Activated naive CD4-positive, alpha-beta T cell treated with anti-CD3 and anti-CD28 coated beads, Interleukin-2, amount 50 U/mL, for 24 hours (primary cell): Measurements from ENCODE around the gene PHLDB1.
"Not testable (repeated sequence)": the region's sequence is repeated elsewhere in the genome, so short reads cannot be mapped to it uniquely, and the experiment has no call there.

Experiments
- H3K27ac Mint-ChIP-seq: one replicate; pipeline ENCODE4 v1.8.0; 2021; ENCODE audit warnings: mild to moderate bottlenecking, mixed read lengths
- H3K27me3 Mint-ChIP-seq: one replicate; pipeline ENCODE4 v1.8.0; 2021; ENCODE audit warnings: mixed read lengths
- H3K36me3 Mint-ChIP-seq: one replicate; pipeline ENCODE4 v1.8.0; 2021; ENCODE audit warnings: mixed read lengths
- H3K4me1 Mint-ChIP-seq: one replicate; pipeline ENCODE4 v1.8.0; 2021; ENCODE audit warnings: mixed read lengths
- H3K4me3 Mint-ChIP-seq: one replicate; pipeline ENCODE4 v1.8.0; 2021; ENCODE audit warnings: mild to moderate bottlenecking, mixed read lengths
- H3K9me3 Mint-ChIP-seq: one replicate; pipeline ENCODE4 v1.8.0; 2021; ENCODE audit warnings: mixed read lengths

PHLDB1 gene

DNA sequence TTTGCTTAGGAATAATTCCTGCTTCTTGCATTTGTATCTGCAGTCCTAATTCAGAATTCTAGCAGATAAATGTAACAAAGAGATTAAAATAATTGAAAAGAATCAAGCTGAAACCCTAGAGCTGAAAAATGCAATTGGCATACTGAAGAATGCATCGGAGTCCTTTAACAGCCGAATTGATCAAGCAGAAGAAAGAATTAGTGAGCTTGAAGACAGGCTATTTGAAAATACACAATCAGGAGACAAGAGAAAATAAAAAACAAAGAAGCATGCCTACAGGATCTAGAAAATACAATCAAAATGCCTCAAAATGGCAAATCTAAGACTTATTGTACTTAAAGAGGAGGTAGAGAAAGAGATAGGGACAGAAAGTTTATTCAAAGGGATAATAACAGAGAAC is 63.8 kb downstream of the PHLDB1 start:
- Mint-ChIP-seq H3K27me3 (no peaks in the 10 kb centered on the region), H3K27ac (no peak overlapping the region), H3K4me3 (no peak overlapping the region), H3K36me3 (no peaks in the 10 kb centered on the region), H3K4me1 (peaks cover 4% of the 10 kb centered on the region), H3K9me3 (no peaks in the 10 kb centered on the region)

DNA sequence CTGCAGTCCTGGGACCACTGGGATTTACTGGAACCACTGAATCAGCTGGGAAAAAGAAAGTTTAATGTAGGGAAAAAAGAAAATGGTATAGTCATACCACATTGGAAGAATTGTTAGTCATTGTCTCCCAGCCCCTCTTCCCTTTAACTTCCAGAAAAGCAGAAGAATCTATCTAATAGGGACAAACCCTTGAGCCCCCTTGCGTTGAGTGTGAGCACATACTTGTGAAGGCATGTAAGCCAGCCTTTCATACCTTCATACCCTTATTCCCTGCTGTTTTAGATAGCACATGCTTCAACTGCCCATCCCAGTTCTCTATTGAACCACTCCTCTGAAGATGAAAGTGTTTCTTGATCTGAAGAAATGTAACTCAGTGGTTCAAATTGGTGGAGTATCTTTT is 65.4 kb downstream of the PHLDB1 start:
- no peaks in the 10 kb centered on the region for H3K36me3 Mint-ChIP-seq

DNA sequence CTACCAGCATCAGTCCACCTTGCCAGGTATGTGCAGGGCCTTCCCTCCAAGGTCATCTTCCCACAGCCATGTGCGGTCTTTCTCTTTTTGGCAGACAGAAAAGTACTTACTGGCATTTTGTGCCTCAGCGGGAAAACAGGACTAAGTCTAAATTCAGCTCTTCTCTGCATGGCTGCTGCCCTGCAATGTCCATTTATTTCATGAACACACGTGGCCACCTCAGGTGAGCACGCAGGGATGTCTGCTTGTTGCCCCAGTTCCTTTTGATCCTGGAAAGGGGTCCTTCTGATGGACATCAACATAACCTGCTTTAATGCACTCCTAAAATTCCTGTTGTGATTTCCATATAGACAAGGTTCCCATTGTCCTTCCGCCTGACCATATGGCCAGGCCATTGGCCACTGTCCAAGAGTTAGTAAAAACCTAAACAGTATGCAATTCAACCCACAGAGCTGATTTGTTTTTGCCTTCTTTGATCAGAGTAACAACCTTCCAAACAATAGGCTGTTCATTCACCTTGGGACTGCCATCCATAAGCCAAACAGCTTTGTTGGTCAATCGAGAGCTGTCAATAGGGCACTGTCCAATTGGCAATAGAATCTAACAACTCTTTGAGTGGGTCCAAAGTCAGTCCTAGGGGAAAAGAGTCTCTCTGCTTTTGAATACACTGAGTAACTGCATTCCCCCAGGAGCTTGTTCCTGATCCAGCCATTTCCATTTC is 66.1 kb downstream of the PHLDB1 start:
- Mint-ChIP-seq H3K4me3 (no peak overlapping the region), H3K4me1 (no peaks in the 10 kb centered on the region), H3K27ac (no peak overlapping the region), H3K36me3 (no peaks in the 10 kb centered on the region), H3K27me3 (no peaks in the 10 kb centered on the region), H3K9me3 (no peaks in the 10 kb centered on the region)

More for the DNA sequence above, 65.4 kb downstream of the PHLDB1 start:
- H3K4me3 Mint-ChIP-seq: no peak overlapping the region
- no peaks in the 10 kb centered on the region for H3K4me1 Mint-ChIP-seq
- no peak overlapping the region for H3K27ac Mint-ChIP-seq
- H3K27me3 Mint-ChIP-seq: no peaks in the 10 kb centered on the region
- no peaks in the 10 kb centered on the region for H3K9me3 Mint-ChIP-seq

DNA sequence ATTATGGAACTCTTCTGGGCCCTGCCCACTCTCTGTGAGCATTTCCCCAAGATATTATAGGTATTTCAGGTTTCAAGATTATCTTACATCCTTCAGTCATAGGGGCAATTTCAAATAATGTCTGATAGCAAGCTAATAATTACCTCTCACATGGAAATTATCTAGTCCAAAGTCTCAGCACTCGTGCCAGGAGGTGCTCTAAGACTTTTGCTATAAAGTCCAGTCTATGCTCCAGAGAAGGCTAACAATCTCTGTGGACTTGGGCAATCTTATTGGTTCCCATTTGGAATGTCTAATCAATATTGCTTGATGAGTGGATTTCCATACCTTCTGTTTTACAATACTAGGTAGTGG is 66.6 kb downstream of the PHLDB1 start:
- Mint-ChIP-seq H3K9me3 (no peaks in the 10 kb centered on the region), H3K4me3 (no peak overlapping the region), H3K36me3 (no peaks in the 10 kb centered on the region), H3K27ac (no peak overlapping the region), H3K4me1 (no peaks in the 10 kb centered on the region), H3K27me3 (no peaks in the 10 kb centered on the region)

DNA sequence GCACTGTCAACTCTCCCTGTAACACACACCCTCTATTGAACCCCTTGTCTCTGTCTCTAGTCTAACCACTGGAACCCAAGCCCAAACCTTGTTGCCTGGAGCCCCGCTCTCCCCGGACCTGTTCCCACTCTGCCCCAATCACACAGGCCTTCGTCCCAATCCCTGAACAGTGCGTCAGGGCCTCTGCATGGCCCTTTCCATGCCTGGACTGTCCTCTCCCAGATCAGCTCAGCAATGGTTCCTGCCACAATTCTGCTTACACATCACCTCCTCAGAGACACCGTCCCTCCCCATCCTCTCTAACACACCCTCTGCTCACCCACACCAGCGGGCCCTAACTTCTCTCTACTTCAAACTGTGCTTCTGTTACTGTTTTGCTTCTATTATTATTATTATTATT is 70.6 kb downstream of the PHLDB1 start:
- Mint-ChIP-seq H3K4me3 (no peak overlapping the region), H3K9me3 (no peaks in the 10 kb centered on the region), H3K27ac (no peak overlapping the region), H3K27me3 (no peaks in the 10 kb centered on the region), H3K36me3 (no peaks in the 10 kb centered on the region), H3K4me1 (no peaks in the 10 kb centered on the region)

DNA sequence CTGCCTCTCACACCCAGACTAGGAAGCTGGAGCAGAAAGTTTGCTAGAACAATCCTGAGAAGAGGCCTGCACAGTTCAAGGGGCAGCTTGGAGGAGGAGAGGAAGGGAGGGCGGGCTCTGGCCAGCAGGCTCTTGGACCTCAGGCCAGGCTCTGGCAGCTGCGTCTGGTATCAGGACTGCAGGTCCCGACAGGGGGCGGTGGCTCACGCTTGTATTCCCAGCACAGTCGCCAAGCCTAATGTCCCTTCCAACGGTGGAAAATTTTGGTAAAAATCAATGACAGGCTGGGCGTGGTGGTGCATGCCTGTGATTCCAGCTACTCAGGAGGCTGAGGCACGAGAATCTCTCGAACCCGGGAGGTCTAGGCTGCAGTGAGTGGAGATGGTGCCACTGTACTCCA is 71.5 kb downstream of the PHLDB1 start:
- H3K27ac Mint-ChIP-seq, H3K4me3 Mint-ChIP-seq, H3K9me3 Mint-ChIP-seq: not testable (repeated sequence)

DNA sequence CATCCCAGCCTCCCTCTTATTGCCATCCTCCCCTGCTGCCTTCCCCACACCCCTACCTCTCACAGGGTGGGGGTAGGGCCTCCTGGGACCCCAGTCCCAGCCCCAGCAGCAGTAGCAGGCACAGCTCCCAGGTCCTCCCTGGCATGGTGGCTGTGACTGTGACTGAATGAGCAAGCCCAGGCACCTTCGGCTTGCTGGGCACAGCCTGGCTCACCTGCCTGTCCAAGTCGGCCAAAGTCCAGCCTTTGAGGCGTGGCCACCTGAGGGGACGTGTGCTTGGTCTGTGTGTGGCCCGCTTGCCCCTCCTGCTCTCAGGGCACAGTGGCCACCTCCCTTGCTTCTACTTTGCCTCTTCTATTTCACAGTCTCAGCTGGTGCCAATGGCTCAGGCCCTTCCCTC is 72.1 kb downstream of the PHLDB1 start, which contains the start of gene TREH:
Gene TREH, minus strand, starts transcription at position 168 of the 400 bp plus-strand sequence. Its CDS starts 23 bp downstream, at position 145.
- Mint-ChIP-seq H3K36me3 (no peaks in the 10 kb centered on the region), H3K4me1 (no peaks in the 10 kb centered on the region), H3K27me3 (no peaks in the 10 kb centered on the region), H3K9me3 (no peaks in the 10 kb centered on the region), H3K27ac (peak within 1 kb of the TSS; percentile 48), H3K4me3 (no peak within 1 kb of the TSS)

More for the DNA sequence above, 71.5 kb downstream of the PHLDB1 start:
- H3K27me3 Mint-ChIP-seq, H3K36me3 Mint-ChIP-seq, H3K4me1 Mint-ChIP-seq: not testable (repeated sequence)

DNA sequence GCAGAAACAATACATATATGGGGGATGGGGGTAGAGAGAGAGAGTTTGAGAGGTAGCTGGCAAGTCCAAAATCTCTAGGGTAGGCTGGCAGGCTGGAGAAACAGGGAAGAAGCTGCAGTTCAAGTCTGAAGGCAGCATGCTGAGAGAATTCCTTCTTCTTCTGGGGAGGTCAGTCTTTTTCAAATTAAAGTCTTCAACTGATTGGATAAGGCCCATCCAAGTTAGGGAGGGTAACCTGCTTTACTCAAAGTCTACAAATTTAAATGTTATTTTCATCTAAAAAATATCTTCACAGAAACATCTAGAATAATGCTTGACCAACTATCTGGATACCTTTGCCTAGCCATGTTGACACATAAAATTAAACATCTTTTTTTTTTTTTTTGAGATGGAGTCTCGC is 75.0 kb downstream of the PHLDB1 start:
- H3K4me1 Mint-ChIP-seq: no peaks in the 10 kb centered on the region
- H3K9me3 Mint-ChIP-seq: no peaks in the 10 kb centered on the region
- H3K27ac Mint-ChIP-seq: no peak overlapping the region
- no peaks in the 10 kb centered on the region for H3K36me3 Mint-ChIP-seq
- H3K27me3 Mint-ChIP-seq: no peaks in the 10 kb centered on the region
- H3K4me3 Mint-ChIP-seq: no peak overlapping the region

DNA sequence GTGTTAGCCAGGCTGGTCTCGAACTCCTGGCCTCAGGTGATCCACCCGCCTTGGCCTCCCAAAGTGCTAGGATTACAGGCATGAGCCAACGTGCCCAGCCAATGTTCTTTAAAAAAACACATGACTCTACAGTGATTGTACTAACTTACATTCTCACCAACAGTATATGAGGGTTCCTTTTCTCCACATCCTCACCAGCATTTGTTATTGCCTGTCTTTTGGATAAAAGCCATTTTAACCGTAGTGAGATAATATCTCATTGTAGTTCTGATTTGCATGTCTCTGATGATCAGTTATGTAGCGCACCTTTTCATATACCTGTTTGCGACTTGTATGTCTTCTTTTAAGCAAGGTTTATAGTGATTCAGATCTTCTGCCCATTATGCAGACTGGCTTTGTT is 75.5 kb downstream of the PHLDB1 start:
- H3K36me3 Mint-ChIP-seq, H3K27ac Mint-ChIP-seq, H3K27me3 Mint-ChIP-seq, H3K4me3 Mint-ChIP-seq, H3K4me1 Mint-ChIP-seq, H3K9me3 Mint-ChIP-seq: not testable (repeated sequence)

DNA sequence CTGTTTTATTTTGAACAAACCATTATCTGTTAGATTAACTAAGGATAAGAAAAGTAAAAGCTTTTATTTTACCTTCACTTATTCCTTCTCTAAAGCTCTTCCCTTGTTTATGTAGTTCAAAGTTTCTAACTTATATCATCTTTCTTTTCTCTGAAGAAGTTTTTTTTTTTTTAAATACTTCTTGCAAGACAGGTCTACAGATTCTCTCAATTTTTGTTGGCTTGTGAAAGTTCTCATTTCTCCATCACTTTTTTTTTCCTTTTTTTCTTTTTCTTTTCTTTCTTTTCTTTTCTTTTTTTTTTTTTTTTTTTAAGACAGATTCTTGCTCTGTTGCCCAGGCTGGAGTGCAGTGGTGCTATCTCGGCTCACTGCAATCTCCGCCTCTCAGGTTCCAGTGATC is 76.8 kb downstream of the PHLDB1 start:
- H3K36me3 Mint-ChIP-seq: no peaks in the 10 kb centered on the region
- H3K27ac Mint-ChIP-seq: no peak overlapping the region
- no peak overlapping the region for H3K4me3 Mint-ChIP-seq
- no peaks in the 10 kb centered on the region for H3K27me3 Mint-ChIP-seq
- H3K4me1 Mint-ChIP-seq: peaks cover 5% of the 10 kb centered on the region
- H3K9me3 Mint-ChIP-seq: no peaks in the 10 kb centered on the region

DNA sequence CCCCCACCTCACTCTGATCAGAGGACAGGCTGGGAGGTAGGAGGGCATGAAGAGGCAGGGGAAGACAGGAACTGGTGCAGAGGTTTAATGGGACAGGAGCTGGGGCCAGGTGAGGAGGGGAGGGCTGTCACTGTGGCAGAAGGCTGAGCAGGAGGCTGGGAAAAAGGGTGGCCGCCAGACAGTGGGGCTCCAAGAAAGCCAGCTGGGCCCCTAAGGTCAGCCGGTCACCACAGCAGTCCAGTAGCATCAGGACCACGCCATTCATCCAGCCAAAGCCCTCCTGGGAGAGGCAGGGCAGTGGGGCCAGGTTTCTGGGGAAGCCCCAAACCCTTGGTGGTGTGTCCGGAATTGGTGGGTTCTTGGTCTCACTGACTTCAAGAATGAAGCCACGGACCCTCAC is 80.5 kb downstream of the PHLDB1 start:
- H3K27me3 Mint-ChIP-seq: no peaks in the 10 kb centered on the region
- no peaks in the 10 kb centered on the region for H3K9me3 Mint-ChIP-seq
- H3K27ac Mint-ChIP-seq: peak overlapping the region; percentile 68
- H3K36me3 Mint-ChIP-seq: no peaks in the 10 kb centered on the region
- peaks cover 28% of the 10 kb centered on the region for H3K4me1 Mint-ChIP-seq
- no peak overlapping the region for H3K4me3 Mint-ChIP-seq

DNA sequence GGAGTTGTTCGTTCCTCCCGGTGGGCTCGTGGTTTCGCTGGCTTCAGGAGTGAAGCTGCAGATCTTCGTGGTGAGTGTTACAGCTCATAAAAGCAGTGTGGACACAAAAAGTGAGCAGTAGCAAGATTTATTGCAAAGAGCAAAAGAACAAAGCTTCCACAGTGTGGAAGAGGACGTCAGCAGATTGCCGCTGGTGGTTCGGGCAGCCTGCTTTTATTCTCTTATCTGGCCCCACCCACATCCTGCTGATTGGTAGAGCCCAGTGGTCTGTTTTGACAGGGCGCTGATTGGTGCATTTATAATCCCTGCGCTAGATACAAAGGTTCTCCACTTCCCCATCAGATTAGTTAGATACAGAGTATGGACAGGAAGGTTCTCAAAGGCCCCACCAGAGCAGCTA is 80.9 kb downstream of the PHLDB1 start:
- H3K36me3 Mint-ChIP-seq, H3K27me3 Mint-ChIP-seq, H3K4me3 Mint-ChIP-seq, H3K9me3 Mint-ChIP-seq: not testable (repeated sequence)
- H3K4me1 Mint-ChIP-seq: peaks cover 33% of the 10 kb centered on the region
- H3K27ac Mint-ChIP-seq: peak overlapping the region; percentile 27

DNA sequence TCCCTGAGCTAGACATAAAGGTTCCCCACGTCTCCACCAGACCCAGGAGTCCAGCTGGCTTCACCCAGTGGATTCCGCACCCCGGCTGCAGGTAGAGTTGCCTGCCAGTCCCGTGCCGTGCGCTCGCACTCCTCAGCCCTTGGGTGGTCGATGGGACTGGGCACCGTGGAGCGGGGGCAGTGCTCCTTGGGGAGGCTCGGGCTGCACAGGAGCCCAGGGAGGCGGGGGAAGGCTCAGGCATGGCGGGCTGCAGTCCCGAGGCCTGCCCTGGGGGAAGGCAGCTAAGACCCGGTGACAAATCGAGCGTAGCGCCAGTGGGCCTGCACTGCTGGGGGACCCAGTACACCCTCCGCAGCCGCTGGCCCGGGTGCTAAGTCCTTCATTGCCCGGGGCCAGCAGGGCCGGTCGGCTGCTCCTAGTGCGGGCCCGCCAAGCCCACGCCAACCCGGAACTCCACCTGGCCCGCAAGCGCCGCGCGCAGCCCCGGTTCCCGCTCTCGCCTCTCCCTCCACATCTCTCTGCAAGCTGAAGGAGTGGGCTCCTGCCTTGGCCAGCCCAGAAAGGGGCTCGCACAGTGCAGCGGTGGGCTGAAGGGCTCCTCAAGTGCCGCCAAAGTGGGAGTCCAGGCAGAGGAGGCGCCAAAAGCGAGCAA is 81.6 kb downstream of the PHLDB1 start:
- no peaks in the 10 kb centered on the region for H3K9me3 Mint-ChIP-seq

DNA sequence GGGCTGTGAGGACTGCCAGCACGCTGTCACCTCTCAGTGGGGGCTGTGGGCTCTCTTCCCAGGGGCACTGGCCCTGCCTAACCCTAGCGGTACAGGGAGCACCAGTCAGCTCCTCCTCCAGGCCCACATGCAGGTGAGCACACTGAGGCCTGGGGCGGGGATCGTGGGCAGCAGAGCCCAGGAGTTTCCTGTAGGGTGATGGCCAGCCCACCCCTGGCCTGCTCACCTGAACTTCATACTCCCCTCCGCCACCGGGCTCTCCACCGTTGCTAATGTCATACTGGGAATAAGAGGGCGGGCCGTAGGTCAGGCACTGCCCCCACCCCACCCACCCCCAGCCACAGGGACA is 82.1 kb downstream of the PHLDB1 start:
- Mint-ChIP-seq H3K36me3 (no peaks in the 10 kb centered on the region), H3K27ac (no peak overlapping the region), H3K27me3 (no peaks in the 10 kb centered on the region), H3K4me1 (peaks cover 44% of the 10 kb centered on the region), H3K4me3 (no peak overlapping the region), H3K9me3 (no peaks in the 10 kb centered on the region)

More for the DNA sequence above, 81.6 kb downstream of the PHLDB1 start:
- no peak overlapping the region for H3K27ac Mint-ChIP-seq
- no peaks in the 10 kb centered on the region for H3K27me3 Mint-ChIP-seq
- no peak overlapping the region for H3K4me3 Mint-ChIP-seq
- H3K36me3 Mint-ChIP-seq: no peaks in the 10 kb centered on the region
- peaks cover 39% of the 10 kb centered on the region for H3K4me1 Mint-ChIP-seq

DNA sequence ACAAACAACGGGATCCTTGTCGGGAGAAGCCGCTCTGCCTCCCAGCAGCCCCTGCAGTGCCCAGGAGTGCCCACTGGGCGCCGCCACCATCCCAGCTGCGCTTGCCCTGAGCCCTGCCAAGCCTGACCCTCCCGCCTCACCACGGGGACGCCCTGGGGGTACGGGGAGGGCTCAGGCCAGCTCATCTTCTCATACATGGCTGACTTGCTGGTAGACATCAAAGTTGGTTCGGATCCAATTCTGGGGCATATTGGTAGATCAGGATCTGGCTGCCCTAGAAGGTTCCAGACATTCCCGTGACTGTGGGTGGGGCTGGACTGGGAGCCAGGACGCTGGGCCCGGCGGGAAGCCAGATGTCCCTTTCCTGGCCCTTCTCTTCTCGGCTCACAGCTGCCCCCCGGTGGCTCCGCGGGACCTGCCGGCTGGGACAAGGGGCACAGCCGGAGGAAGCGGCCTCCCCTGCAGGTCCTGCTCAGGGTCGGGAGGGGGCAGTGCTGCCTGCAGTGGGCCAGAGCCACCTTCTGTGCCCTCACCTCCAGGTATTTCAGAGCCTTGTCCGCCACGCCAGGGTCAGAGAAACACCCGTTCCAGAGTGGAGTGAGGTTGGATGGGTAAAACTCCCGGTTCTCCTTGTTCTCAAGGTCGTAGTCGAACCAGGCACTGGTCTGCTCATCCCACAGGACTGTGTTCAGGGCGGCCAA is 82.6 kb downstream of the PHLDB1 start:
- Mint-ChIP-seq H3K4me3 (peak overlapping the region; percentile 80), H3K27me3 (no peaks in the 10 kb centered on the region), H3K4me1 (peaks cover 49% of the 10 kb centered on the region), H3K36me3 (no peaks in the 10 kb centered on the region), H3K27ac (peak overlapping the region; percentile 84), H3K9me3 (no peaks in the 10 kb centered on the region)

DNA sequence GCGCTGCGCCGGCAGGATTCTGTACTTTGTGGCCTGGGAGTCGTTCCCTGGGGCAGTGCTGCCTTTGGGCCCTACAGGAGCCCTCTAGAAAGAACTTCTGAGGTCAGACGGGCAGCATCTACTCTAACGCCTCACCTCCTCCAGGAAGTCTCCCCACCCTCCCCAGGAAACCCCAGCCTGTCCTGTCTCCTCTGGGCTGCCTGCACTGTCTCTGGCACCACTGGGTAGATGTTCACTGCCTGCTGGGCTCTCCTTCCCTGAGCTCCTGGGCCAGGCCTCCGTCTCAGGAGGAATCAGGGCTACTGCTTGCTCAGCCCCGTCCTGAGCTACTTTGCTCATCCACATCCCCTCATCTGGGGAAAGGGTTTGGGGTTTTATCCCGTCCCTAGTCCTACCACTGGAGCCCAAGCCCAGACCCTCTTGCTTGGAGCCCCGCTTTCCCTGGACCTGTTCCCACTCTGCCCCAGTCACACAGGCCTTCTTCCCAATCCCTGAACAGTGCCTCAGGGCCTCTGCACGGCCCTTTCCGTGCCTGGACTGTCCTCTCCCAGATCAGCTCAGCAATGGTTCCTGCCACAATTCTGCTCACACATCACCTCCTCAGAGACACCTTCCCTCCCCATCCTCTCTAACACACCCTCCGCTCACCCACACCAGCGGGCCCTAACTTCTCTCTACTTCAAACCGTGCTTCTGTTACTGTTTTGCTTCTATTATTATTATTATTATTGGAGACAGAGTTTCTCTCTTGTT is 83.3 kb downstream of the PHLDB1 start:
- Mint-ChIP-seq H3K9me3 (no peaks in the 10 kb centered on the region), H3K4me1 (peaks cover 54% of the 10 kb centered on the region), H3K36me3 (no peaks in the 10 kb centered on the region), H3K27me3 (no peaks in the 10 kb centered on the region), H3K27ac (no peak overlapping the region), H3K4me3 (peak overlapping the region; percentile 41)
